ENCODE data around the gene RYR2. TPM values are rescaled to one million over a fixed set of nuclear protein-coding genes. Genes with fewer than 3 reads are reported as not detected.

Gene RYR2
- total RNA-seq, 4 donors from 2014 or later: 0.13 to 2.5 (median 0.88) TPM

DNA sequence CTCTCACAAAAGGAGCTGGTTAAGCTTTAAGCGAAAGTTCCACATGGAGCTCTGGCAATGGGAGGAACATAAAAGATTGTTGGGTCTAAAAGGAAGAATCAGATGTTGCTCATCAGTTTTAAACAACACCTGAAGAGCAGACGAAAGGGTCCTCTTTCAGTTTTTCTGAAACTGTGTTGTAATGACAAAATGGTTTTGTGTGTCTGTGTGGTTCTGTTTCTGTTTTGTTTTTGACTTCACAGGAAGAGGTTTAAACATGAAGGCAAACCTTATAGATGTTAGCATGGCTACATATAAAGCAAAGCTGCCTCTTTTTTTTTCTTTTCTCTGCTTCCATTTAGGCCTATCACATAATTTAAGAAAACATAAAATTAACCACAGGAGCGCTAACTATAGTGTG lies 712.6 kb downstream of the RYR2 start:
- TF ChIP-seq, protein P1, sequence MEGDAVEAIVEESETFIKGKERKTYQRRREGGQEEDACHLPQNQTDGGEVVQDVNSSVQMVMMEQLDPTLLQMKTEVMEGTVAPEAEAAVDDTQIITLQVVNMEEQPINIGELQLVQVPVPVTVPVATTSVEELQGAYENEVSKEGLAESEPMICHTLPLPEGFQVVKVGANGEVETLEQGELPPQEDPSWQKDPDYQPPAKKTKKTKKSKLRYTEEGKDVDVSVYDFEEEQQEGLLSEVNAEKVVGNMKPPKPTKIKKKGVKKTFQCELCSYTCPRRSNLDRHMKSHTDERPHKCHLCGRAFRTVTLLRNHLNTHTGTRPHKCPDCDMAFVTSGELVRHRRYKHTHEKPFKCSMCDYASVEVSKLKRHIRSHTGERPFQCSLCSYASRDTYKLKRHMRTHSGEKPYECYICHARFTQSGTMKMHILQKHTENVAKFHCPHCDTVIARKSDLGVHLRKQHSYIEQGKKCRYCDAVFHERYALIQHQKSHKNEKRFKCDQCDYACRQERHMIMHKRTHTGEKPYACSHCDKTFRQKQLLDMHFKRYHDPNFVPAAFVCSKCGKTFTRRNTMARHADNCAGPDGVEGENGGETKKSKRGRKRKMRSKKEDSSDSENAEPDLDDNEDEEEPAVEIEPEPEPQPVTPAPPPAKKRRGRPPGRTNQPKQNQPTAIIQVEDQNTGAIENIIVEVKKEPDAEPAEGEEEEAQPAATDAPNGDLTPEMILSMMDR (IDR thresholded peaks at IDR 0.05): no peak
- no peak for TF ChIP-seq POLR2A (IDR thresholded peaks at IDR 0.05)
- H3K4me3 ChIP-seq: no peak overlapping the region
- no peaks in the 10 kb centered on the region for H3K9me3 ChIP-seq
- no peak overlapping the region for H3K27ac ChIP-seq
- no peak for DNase-seq
- H3K27me3 ChIP-seq: no peaks in the 10 kb centered on the region
- no peaks in the 10 kb centered on the region for H3K36me3 ChIP-seq
- H3K4me1 ChIP-seq: no peaks in the 10 kb centered on the region

GRCh38 chr1:237756304-237756967 lies 714.5 kb downstream of the RYR2 start:
- DNase-seq: no peak
- H3K27me3 ChIP-seq: no peaks in the 10 kb centered on the region
- H3K36me3 ChIP-seq: no peaks in the 10 kb centered on the region
- no peak for TF ChIP-seq POLR2A (IDR thresholded peaks at IDR 0.05)
- TF ChIP-seq, protein P1 (IDR thresholded peaks at IDR 0.05): no peak
- no peak overlapping the region for H3K27ac ChIP-seq
- H3K4me3 ChIP-seq: no peak overlapping the region
- no peaks in the 10 kb centered on the region for H3K9me3 ChIP-seq
- no peaks in the 10 kb centered on the region for H3K4me1 ChIP-seq

DNA sequence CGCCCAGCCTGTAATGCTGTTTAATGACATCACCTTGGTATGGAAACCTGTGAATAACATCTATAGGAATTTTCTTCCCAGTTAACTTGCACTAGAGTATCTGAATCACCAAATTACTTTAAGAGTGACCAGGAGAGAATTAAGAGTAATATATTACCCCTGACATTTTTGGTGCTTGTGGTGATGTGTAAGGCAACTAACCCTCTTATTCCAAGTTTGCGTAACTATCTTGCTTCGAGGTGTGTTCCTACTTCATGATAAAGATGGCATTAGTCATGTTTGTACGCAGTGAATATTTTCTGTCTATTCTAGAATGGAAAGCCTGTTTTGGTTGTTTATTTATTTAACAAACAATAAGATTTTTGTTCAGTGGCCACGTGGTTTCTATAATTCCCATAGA lies 717.4 kb downstream of the RYR2 start:
- H3K36me3 ChIP-seq: no peaks in the 10 kb centered on the region
- H3K27ac ChIP-seq: no peak overlapping the region
- DNase-seq: no peak
- no peaks in the 10 kb centered on the region for H3K4me1 ChIP-seq
- H3K9me3 ChIP-seq: no peaks in the 10 kb centered on the region
- H3K4me3 ChIP-seq: no peak overlapping the region
- no peaks in the 10 kb centered on the region for H3K27me3 ChIP-seq
- TF ChIP-seq, protein P1 (IDR thresholded peaks at IDR 0.05): no peak
- TF ChIP-seq POLR2A (IDR thresholded peaks at IDR 0.05): no peak

DNA sequence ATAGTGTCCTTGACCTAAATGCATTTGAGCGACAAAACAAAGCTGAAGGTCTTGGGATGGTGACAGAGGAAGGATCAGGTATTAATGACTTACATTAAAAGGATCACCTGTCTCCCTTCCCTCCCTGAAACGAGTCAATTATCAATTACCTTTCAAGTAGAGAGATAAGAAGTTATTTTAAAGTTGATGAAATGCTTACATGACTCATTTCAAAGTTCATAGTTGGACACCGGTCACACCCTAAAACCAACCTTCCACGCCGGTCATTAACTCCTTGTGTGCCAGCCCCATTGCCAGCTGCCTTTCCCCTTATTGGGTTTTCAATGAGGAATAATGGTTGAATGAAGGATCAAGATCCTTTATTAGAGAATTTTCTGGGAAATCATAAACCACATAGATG lies 719.0 kb downstream of the RYR2 start:
- Histone ChIP-seq H3K27me3 (no peaks in the 10 kb centered on the region), H3K4me1 (no peaks in the 10 kb centered on the region), H3K27ac (no peak overlapping the region), H3K36me3 (no peaks in the 10 kb centered on the region), H3K9me3 (no peaks in the 10 kb centered on the region), H3K4me3 (no peak overlapping the region)
- TF ChIP-seq, protein P1 (IDR thresholded peaks at IDR 0.05): no peak
- no peak for TF ChIP-seq POLR2A (IDR thresholded peaks at IDR 0.05)
- DNase-seq: no peak

- Histone ChIP-seq H3K4me3 (no peak overlapping the region), H3K4me1 (no peaks in the 10 kb centered on the region), H3K36me3 (no peaks in the 10 kb centered on the region), H3K9me3 (no peaks in the 10 kb centered on the region), H3K27me3 (no peaks in the 10 kb centered on the region), H3K27ac (no peak overlapping the region)
- DNase-seq: no peak
- TF ChIP-seq, protein P1 (IDR thresholded peaks at IDR 0.05): no peak
- no peak for TF ChIP-seq POLR2A (IDR thresholded peaks at IDR 0.05)
These were observed 721.2 kb downstream of the RYR2 start for GRCh38 chr1:237763137-237763536.

- Histone ChIP-seq H3K27me3 (no peaks in the 10 kb centered on the region), H3K4me3 (no peak overlapping the region), H3K27ac (no peak overlapping the region), H3K36me3 (no peaks in the 10 kb centered on the region), H3K9me3 (no peaks in the 10 kb centered on the region), H3K4me1 (no peaks in the 10 kb centered on the region)
- TF ChIP-seq, protein P1 (IDR thresholded peaks at IDR 0.05): no peak
- TF ChIP-seq POLR2A (IDR thresholded peaks at IDR 0.05): no peak
- no peak for DNase-seq
These were observed 721.8 kb downstream of the RYR2 start for GRCh38 chr1:237763751-237764150.
